HUES48 (cell line): ENCODE measurements around the gene ULK1.

ENCODE experiments used
- H3K27ac ChIP-seq: one replicate; pipeline ENCODE4 v1.7.0; 2013; ENCODE audit warnings: low read depth, low read length, inconsistent platforms
- H3K27me3 ChIP-seq: 2 replicates; pipeline ENCODE4 v1.6.1; 2013; ENCODE audit warnings: mild to moderate bottlenecking, low read length; ENCODE audit not compliant: control insufficient read depth, insufficient read depth
- H3K36me3 ChIP-seq: 2 replicates; pipeline ENCODE4 v1.6.1; 2013; ENCODE audit warnings: low read length; ENCODE audit not compliant: control insufficient read depth, insufficient read depth
- H3K4me1 ChIP-seq: 2 replicates; pipeline ENCODE4 v1.6.1; 2013; ENCODE audit warnings: mild to moderate bottlenecking, low read length; ENCODE audit not compliant: control insufficient read depth, insufficient read depth
- H3K4me3 ChIP-seq: 2 replicates; pipeline ENCODE4 v1.5.1; 2013; ENCODE audit warnings: mild to moderate bottlenecking, low read depth, low read length
- H3K9ac ChIP-seq: 2 replicates; pipeline ENCODE4 v1.6.1; 2013; ENCODE audit warnings: mild to moderate bottlenecking, low read depth, low read length, moderate library complexity
- H3K9me3 ChIP-seq: 2 replicates; pipeline ENCODE4 v1.6.1; 2013; ENCODE audit warnings: low read length; ENCODE audit not compliant: control insufficient read depth, insufficient read depth

ULK1 gene

DNA sequence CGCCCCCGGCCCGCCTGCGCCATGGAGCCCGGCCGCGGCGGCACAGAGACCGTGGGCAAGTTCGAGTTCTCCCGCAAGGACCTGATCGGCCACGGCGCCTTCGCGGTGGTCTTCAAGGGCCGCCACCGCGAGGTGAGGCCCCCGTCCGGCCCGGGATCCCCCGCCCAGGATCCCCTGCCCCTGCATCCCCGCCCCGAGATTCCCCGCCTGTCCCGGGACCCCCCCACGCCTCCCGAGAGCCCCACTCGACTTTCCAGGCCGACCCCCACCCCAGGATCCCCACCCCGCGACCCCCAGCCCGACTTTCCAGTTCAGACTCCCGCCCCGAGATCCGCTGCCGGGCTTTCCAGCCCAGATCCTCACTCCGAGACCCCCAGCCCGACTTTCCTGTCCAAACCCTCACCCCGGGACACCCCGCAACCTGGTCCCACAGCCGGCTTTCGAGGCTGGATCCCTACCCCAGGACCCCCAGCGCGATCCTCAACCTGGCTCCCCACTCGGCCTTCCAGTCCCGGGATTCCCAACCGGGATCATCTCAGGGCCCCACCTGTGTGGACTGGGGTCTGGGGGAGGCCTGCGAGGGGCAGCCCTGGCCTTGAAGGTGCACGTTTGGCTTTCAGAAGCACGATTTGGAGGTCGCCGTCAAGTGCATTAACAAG lies 688 bp downstream of the ULK1 start:
- Histone ChIP-seq H3K9ac (no peak overlapping the region; the same call in 1 of the 2 replicates), H3K9me3 (no peaks in the 10 kb centered on the region), H3K4me1 (0 out of 2 replicates have a peak, but pooled peaks cover 8% of the 10 kb centered on the region), H3K27me3 (no peaks in the 10 kb centered on the region), H3K4me3 (peak overlapping the region; percentile 72), H3K27ac (peak overlapping the region; percentile 93), H3K36me3 (0 out of 2 replicates have a peak, but pooled peaks cover 6% of the 10 kb centered on the region)

DNA sequence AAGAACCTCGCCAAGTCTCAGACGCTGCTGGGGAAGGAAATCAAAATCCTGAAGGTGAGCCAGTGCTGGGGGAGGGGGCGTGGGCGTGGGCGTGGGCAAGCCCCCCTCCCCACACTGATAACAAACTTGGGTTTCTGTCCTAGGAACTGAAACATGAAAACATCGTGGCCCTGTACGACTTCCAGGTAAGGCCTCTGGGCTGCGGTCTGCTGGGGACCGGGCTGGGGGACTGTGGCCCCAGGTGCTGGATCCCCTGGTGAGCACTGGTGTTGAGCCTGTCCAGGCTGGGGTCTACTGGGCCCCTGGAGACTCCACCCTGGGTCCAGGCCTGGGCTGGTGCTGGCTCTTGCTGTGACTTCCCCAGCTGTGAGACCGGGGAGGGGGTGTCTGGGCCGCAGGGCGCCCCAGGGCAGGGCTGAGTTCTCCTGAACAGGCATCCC lies 1.2 kb downstream of the ULK1 start:
- Histone ChIP-seq H3K9ac (no peak overlapping the region; the same call in 1 of the 2 replicates), H3K4me3 (peak overlapping the region; percentile 72), H3K27ac (peak overlapping the region; percentile 93), H3K9me3 (no peaks in the 10 kb centered on the region), H3K4me1 (0 out of 2 replicates have a peak, but pooled peaks cover 8% of the 10 kb centered on the region), H3K36me3 (peaks cover 11% of the 10 kb centered on the region; the same call in 1 of the 2 replicates), H3K27me3 (no peaks in the 10 kb centered on the region)

DNA sequence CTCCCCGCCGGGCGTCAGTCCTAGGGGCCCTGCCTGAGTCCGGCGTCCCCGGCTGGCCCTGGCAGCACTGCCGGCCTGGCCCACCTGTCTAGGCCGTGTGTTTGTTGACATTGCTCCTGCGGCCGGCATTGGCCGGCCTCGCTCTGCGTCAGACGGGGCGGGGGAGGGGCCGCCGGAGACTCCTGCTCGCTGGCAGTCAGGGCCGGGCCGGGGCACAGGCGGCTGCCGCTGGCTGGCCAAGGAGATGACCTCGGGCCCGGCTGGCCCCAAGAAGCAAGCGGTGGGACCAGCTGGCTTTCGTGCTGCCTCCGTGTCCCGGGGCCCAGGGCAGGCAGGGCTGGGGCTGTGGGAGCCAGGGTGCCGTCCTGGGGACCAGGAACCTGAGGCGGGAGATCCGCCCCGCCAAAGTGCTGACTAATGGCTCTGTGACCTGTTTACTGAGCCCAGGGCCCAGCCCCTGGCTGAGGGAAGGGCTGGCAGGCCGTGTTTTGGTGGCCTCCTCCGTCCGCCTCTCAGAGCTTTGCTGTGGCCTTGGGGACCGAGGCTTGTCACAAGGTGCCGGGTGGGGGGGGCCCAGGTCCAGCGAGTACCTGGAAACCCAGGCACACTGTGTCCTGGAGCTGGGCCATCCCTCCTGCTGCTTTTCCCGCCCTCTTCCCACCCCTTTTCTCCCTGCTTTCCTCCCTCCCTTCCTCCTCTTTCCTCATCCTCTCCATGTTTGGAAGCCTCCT lies 1.8 kb downstream of the ULK1 start:
- Histone ChIP-seq H3K9ac (peak overlapping the region; percentile 52; the same call in 1 of the 2 replicates), H3K27ac (peak overlapping the region; percentile 93), H3K4me1 (0 out of 2 replicates have a peak, but pooled peaks cover 8% of the 10 kb centered on the region), H3K4me3 (peak overlapping the region; percentile 72), H3K9me3 (no peaks in the 10 kb centered on the region), H3K36me3 (peaks cover 11% of the 10 kb centered on the region; the same call in 1 of the 2 replicates), H3K27me3 (no peaks in the 10 kb centered on the region)

DNA sequence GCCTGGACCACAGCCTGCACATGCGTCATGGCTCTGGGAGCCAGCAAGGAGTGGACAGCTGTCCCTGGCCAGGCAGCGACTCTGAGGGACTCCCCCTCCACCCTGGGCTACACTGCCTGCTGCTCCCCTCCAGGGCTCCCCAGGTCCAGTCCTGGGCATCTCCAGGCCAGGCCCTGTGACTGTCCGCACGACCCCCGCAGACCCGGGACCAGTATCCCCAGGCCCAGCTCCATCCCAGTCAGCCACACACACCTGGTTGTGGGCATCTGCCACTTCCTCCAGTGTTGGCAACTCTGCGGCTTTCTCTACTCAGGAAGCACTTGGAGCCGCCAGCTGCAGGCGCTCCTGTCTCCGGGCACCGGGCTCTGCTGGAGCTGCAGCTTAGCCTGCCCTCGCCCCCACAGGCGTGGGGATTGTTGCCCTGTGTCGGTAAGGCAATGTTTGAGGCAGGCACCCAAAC lies 2.4 kb downstream of the ULK1 start:
- H3K4me3 ChIP-seq, result peak overlapping the region; percentile 72; the same call in 1 of the 2 replicates
- no peaks in the 10 kb centered on the region for H3K9me3 ChIP-seq
- peaks cover 11% of the 10 kb centered on the region; the same call in 1 of the 2 replicates for H3K36me3 ChIP-seq
- H3K4me1 ChIP-seq, result 0 out of 2 replicates have a peak, but pooled peaks cover 10% of the 10 kb centered on the region
- H3K9ac ChIP-seq, result no peak overlapping the region
- H3K27ac ChIP-seq, result peak overlapping the region; percentile 93
- no peaks in the 10 kb centered on the region for H3K27me3 ChIP-seq

DNA sequence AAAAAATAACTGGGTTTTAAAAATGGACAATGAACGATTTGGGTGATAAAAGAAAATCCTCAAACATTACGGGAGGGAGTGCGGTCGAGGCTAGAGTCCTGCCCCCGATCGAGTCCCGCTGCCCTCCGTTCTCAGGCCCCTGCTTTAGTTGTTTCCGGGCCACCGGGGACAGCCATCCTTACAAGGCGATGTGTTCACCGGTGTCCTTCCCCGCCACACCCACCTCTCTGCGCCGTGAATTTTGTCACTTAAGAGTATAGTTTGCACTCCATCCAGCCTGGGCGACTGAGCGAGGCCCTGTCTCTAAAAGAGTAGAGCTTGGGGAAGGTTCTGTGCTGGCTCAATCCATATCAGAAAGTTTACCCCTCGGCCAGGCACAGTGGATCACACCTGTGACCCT lies 2.9 kb downstream of the ULK1 start:
- H3K27ac ChIP-seq, result no peak overlapping the region

DNA sequence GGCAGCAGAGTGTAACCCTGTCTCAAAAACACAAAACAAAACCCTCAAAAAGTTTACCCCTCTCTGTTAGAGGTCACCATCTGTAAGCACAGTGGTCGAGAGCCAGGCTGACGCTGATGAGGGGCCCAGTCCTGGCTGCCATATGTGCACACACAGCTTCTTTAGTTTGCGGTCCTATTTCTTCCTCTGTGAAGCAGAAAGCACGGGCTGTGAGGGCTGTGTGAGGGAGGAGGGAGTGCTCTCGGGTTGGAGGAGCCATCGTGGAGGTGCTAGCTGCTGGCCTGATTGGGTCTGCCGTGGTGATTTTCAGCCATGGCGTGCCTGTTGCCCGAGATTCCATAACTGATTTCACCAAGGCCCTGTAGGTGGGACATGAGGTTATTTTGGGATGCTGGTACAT lies 3.5 kb downstream of the ULK1 start:
- 0 out of 2 replicates have a peak, but pooled peaks cover 10% of the 10 kb centered on the region for H3K4me1 ChIP-seq
- H3K4me3 ChIP-seq, result no peak overlapping the region
- peaks cover 11% of the 10 kb centered on the region; the same call in 1 of the 2 replicates for H3K36me3 ChIP-seq
- no peaks in the 10 kb centered on the region for H3K9me3 ChIP-seq
- H3K27ac ChIP-seq, result no peak overlapping the region
- H3K27me3 ChIP-seq, result no peaks in the 10 kb centered on the region
- no peak overlapping the region for H3K9ac ChIP-seq

More for the DNA sequence above, 2.9 kb downstream of the ULK1 start:
- Histone ChIP-seq H3K9me3 (no peaks in the 10 kb centered on the region), H3K4me1 (0 out of 2 replicates have a peak, but pooled peaks cover 10% of the 10 kb centered on the region), H3K36me3 (peaks cover 11% of the 10 kb centered on the region; the same call in 1 of the 2 replicates), H3K27me3 (no peaks in the 10 kb centered on the region), H3K4me3 (no peak overlapping the region), H3K9ac (no peak overlapping the region)

DNA sequence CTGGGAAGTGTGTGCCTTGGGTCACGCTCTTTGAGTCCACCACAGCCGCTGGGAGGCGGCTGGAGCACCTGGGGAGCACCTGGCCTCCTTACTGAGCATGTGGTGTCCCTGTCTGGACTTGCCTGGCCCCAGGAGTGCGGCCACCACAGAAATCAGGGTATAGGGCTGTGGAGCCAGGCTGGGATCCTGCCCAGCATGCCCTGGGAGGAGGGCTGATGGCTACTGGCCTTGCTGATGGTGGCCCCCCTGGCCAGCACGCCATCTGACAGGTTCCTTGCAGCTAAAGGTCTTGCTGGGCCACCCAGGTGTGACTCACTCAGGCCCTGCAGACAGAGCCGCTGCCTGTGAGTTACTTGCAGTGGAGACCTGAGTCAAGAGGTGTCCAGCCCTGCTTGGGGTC lies 6.0 kb downstream of the ULK1 start:
- H3K9me3 ChIP-seq, result no peaks in the 10 kb centered on the region
- H3K4me1 ChIP-seq, result 0 out of 2 replicates have a peak, but pooled peaks cover 10% of the 10 kb centered on the region
- peaks cover 11% of the 10 kb centered on the region; the same call in 1 of the 2 replicates for H3K36me3 ChIP-seq
- no peak overlapping the region for H3K4me3 ChIP-seq
- H3K27ac ChIP-seq, result no peak overlapping the region
- no peaks in the 10 kb centered on the region for H3K27me3 ChIP-seq
- H3K9ac ChIP-seq, result no peak overlapping the region

DNA sequence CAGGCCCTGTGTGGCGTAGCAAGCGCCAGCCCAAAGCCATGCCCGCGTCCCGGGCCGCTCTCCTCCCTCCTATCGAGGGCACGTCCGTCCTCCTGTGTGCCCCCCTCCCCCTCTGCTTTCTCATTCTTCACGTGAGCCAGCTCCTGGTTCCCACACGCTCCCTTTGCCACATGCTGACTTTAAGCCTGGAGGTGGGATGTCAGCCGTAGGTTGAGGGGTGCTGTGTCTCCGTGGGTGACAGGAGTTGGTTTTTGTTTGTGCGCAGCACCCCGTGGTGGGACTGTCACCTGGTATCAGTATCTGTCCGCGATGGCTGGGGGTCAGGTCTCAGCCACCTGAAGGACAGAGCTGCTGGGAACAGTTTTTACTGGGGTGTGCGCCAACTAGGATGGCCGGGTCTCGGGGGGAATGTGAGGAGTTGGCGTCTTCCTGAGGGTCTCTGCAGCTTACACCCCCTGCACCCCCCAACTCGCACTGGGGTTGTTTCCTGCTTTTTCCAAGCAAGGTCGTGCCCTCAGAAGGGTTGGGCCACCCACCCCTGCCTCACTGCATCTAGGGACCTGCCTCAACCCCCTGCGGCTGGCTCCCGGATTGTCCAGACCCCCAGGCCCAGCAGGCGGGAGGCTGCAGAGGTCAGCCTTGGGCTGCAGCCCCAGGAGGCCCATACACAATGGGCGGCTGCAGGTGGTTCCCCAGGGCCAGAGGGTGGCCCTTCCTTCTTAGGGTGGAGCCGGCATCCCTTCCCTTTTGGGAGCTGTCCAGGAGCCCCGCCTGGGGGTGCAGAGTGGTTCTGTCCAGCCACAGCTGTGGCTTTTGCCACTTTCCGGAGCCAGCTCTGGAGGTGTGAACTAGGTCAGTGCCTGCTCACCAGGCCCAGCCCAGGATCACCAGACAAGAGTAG lies 7.3 kb downstream of the ULK1 start:
- H3K36me3 ChIP-seq, result peaks cover 11% of the 10 kb centered on the region; the same call in 1 of the 2 replicates
- H3K4me3 ChIP-seq, result no peak overlapping the region
- H3K4me1 ChIP-seq, result 0 out of 2 replicates have a peak, but pooled peaks cover 4% of the 10 kb centered on the region
- no peaks in the 10 kb centered on the region for H3K9me3 ChIP-seq
- no peak overlapping the region for H3K9ac ChIP-seq
- H3K27ac ChIP-seq, result no peak overlapping the region
- H3K27me3 ChIP-seq, result no peaks in the 10 kb centered on the region

DNA sequence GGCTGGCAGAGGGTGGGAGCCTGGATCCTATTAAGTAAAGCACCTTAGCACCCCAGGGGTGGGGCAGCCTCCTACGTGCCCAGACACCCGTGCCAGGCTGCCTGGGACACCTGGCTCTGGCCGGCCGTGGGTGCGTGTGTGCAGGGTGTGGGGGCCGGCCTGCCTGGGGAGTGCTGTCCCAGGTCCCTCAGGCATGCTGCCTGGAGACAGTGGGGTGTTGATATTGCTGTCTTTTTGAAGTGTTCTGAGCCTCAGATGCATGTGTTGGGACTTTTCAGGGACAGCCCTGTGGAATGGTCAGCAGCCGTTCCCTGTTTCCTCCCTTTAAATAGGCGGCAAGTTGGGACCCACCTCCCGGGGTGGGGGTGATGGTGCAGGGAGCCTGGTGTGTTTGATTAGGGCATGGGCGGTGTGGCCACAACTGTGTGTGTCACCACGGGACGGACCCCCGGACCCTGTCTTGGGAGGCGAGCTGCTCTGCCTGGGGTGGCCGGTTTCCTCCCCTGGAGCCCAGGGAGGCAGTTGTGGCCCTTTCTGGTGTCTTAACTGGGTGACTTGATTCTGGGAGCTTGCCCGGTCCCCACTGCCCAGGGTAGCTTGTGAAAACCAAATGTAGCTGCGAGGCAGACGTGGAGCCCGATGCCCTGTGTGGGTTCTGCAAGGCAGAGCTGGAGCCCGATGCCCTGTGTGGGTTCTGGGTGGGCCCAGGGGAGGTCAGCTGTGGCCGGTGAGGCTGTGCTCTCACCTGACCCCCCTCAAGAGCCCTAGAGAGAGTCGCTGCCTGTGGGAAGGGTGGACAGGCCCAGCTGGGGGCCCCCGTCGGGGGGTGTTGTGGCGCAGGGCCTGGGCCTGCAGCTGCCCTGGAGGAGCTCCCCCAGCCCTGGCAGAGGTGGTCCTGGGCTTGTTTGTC lies 8.2 kb downstream of the ULK1 start:
- Histone ChIP-seq H3K27ac (no peak overlapping the region), H3K27me3 (no peaks in the 10 kb centered on the region), H3K4me3 (no peak overlapping the region), H3K9ac (no peak overlapping the region), H3K4me1 (0 out of 2 replicates have a peak, but pooled peaks cover 2% of the 10 kb centered on the region), H3K9me3 (no peaks in the 10 kb centered on the region), H3K36me3 (peaks cover 7% of the 10 kb centered on the region; the same call in 1 of the 2 replicates)
